HepG2 (cell line): ENCODE results near the gene ASTN2. TPM values are rescaled to one million over a fixed set of nuclear protein-coding genes. Genes with fewer than 3 reads are reported as not detected.

Experiments
- ATAC-seq: fragments of 200-7000 bp; cut with Tn5 transposase; 3 replicates; pipeline ENCODE4 v1.9.1; 2020; ENCODE audit warnings: mild to moderate bottlenecking, moderate library complexity
- BruUV-seq: library from RNA; stranded (reverse); fragments of 400-500 nt; replicated peaks from 2 replicates; lab custom pipeline; 2021; lab: Mats Ljungman, UMichigan
- CTCF ChIA-PET: fragments of 300-600 bp; formaldehyde crosslinking; extraction: SDS; loops from one replicate; lab custom pipeline; 2021; ENCODE audit warnings: low total read pairs, inconsistent platforms, low intra/inter-chr PET ratio; lab: Yijun Ruan, JAX
- POLR2A ChIA-PET: fragments of 350-600 bp; sonication (Branson Sonifier 250); formaldehyde crosslinking; loops from one replicate; lab custom pipeline; 2020; ENCODE audit warnings: antibody characterized with exemption, inconsistent platforms; lab: Yijun Ruan, JAX
- DNase-seq: peaks from one replicate; pipeline ENCODE4 v3.0.0-alpha.2; 2015; ENCODE audit warnings: low spot score
- FAIRE-seq: peaks from 3 replicates; lab custom pipeline; 2011; peaks lifted over from hg19 to GRCh38; lab: Jason Lieb, UNC
- H2AFZ ChIP-seq: one replicate; pipeline ENCODE4 v1.6.1; 2011; ENCODE audit warnings: low read length, inconsistent platforms
- H3K27ac ChIP-seq: fragments of 300-600 bp; 3 replicates; pipeline ENCODE4 v1.8.0; 2011; ENCODE audit warnings: mixed run types, mild to moderate bottlenecking, mixed read lengths, low read length, inconsistent platforms; ENCODE audit not compliant: insufficient read depth; ENCODE audit errors: extremely low read length
- H3K27me3 ChIP-seq, 2 experiments: fragments of 200-600 bp in 1 of 2; 2 replicates in 1 of 2; 3 replicates in 1 of 2; pipeline versions ENCODE4 v1.6.0 to v1.8.0; 2011; ENCODE audit warnings: low read length in 2 of 2, mild to moderate bottlenecking in 2 of 2, moderate library complexity in 2 of 2, inconsistent platforms in 1 of 2; ENCODE audit not compliant: insufficient read depth in 2 of 2, control insufficient read depth in 1 of 2
- H3K36me3 ChIP-seq, 2 experiments: fragments of 200-600 bp in 1 of 2; replicated peaks in 1 of 2; 2 replicates in 1 of 2; 3 replicates in 1 of 2; pipeline versions ENCODE4 v1.5.1 to v1.8.0; 2011; ENCODE audit warnings: low read length in 2 of 2, inconsistent platforms in 1 of 2; ENCODE audit not compliant: insufficient read depth in 2 of 2, control insufficient read depth in 1 of 2
- H3K4me1 ChIP-seq: 2 replicates; pipeline ENCODE4 v1.5.1; 2012; ENCODE audit warnings: low read length, inconsistent platforms; ENCODE audit not compliant: insufficient read depth
- H3K4me2 ChIP-seq: 2 replicates; pipeline ENCODE4 v1.6.0; 2011; ENCODE audit warnings: low read depth, low read length, inconsistent platforms
- H3K4me3 ChIP-seq, 3 experiments: fragments of 200-600 bp in 1 of 3; sonication (generic), shearing (Covaris generic) in 1 of 3; replicated peaks in 1 of 3; 2 replicates each; pipeline ENCODE4 v1.5.1; 2011 to 2016; ENCODE audit warnings: low read length in 3 of 3, inconsistent platforms in 2 of 3, low read depth in 2 of 3, mild to moderate bottlenecking in 2 of 3, control low read depth in 1 of 3, mixed read lengths in 1 of 3; ENCODE audit not compliant: insufficient read depth in 1 of 3
- H3K79me2 ChIP-seq: one replicate; pipeline ENCODE4 v1.6.1; 2011; ENCODE audit warnings: low read length, inconsistent platforms; ENCODE audit not compliant: insufficient read depth
- H3K9ac ChIP-seq: 2 replicates; pipeline ENCODE4 v1.6.0; 2011; ENCODE audit warnings: mild to moderate bottlenecking, low read depth, low read length, inconsistent platforms; ENCODE audit not compliant: insufficient read depth
- H3K9me3 ChIP-seq: 2 replicates; pipeline ENCODE4 v1.5.1; 2012; ENCODE audit warnings: mild to moderate bottlenecking, low read length
- H4K20me1 ChIP-seq: 2 replicates; pipeline ENCODE4 v1.6.0; 2011; ENCODE audit warnings: inconsistent platforms, mild to moderate bottlenecking, low read length, moderate library complexity; ENCODE audit not compliant: insufficient read depth
- CERS6 ChIP-seq: sonication (generic); formaldehyde crosslinking; IDR thresholded peaks from 2 replicates; pipeline ENCODE4 v1.5.0; 2020; ENCODE audit warnings: missing genetic modification reagents
- HOXA9 ChIP-seq: sonication (generic); formaldehyde crosslinking; IDR thresholded peaks from 2 replicates; pipeline ENCODE4 v1.8.1; 2022; ENCODE audit warnings: missing genetic modification reagents, mild to moderate bottlenecking, moderate library complexity, borderline replicate concordance
- IKZF4 ChIP-seq: sonication (generic); formaldehyde crosslinking; IDR thresholded peaks from 2 replicates; pipeline ENCODE4 v1.5.1; 2020; ENCODE audit warnings: borderline replicate concordance, mild to moderate bottlenecking, low read depth, missing genetic modification reagents; ENCODE audit errors: not compliant biosample characterization
- KMT2B ChIP-seq: IDR thresholded peaks from 2 replicates; pipeline ENCODE4 v1.6.1; 2016; ENCODE audit warnings: missing genetic modification reagents, missing compliant biosample characterization
- USF2 ChIP-seq, 2 experiments: sonication (generic) in 1 of 2; formaldehyde crosslinking in 1 of 2; IDR thresholded peaks; 2 replicates each; pipeline versions ENCODE4 v1.5.1 to v1.6.1; 2011 to 2020; ENCODE audit warnings: borderline replicate concordance in 1 of 2, low read depth in 1 of 2, low read length in 1 of 2, mild to moderate bottlenecking in 1 of 2, missing genetic modification reagents in 1 of 2, moderate library complexity in 1 of 2
- ZFP41 ChIP-seq: sonication (generic); formaldehyde crosslinking; IDR thresholded peaks from 2 replicates; pipeline ENCODE4 v1.4.0; 2020; ENCODE audit warnings: mild to moderate bottlenecking, missing genetic modification reagents, borderline replicate concordance
- ZNF225 ChIP-seq: sonication (generic); formaldehyde crosslinking; IDR thresholded peaks from 2 replicates; pipeline ENCODE4 v1.4.0; 2020; ENCODE audit warnings: mild to moderate bottlenecking, missing genetic modification reagents
- ZNF557 ChIP-seq: sonication (generic); formaldehyde crosslinking; IDR thresholded peaks from 2 replicates; pipeline ENCODE4 v1.4.0; 2020; ENCODE audit warnings: missing genetic modification reagents
- ZNF841 ChIP-seq: sonication (generic); formaldehyde crosslinking; IDR thresholded peaks from 2 replicates; pipeline ENCODE4 v1.8.1; 2023; ENCODE audit warnings: missing genetic modification reagents, borderline replicate concordance
- ZZZ3 ChIP-seq: sonication (generic); formaldehyde crosslinking; IDR thresholded peaks from 2 replicates; pipeline ENCODE4 v1.4.0; 2020; ENCODE audit warnings: missing genetic modification reagents, mild to moderate bottlenecking, borderline replicate concordance
- WGBS: methylation state at CpG from one replicate; pipeline ENCODE4 v1.1.6; 2017; ENCODE audit warnings: low lambda C conversion rate; 5-methylcytosine and 5-hydroxymethylcytosine counted together
- in situ Hi-C: cut with HindIII; loops from 2 replicates; pipeline ENCODE4 v1.10.0; 2017; ENCODE audit warnings: low pct_unique_long_range_greater_than_20kb; ENCODE audit not compliant: extremely low pct_ligation_motif_present
- intact Hi-C: fragments of 100-400 bp; cut with micrococcal nuclease; formaldehyde crosslinking; loops from one replicate; pipeline ENCODE4 v1.10.0; 2022; ENCODE audit not compliant: unreplicated experiment
- polyA plus RNA-seq, 8 experiments: library from polyadenylated mRNA; depleted of rRNA in 3 of 8; stranded (reverse) in 7 of 8; unstranded in 1 of 8; fragments of >200 nt; fragmentation: Illumina TruSeq in 4 of 8; extraction: Trizol in 4 of 8; gene quantifications; 2 replicates each; pipeline versions ENCODE4 v1.2.1 to v1.2.3, GENCODE V29; 2011 to 2016; ENCODE audit warnings: low read depth in 4 of 8, missing spikeins in 1 of 8, mixed read lengths in 1 of 8; ENCODE audit not compliant: insufficient read depth in 1 of 8
- total RNA-seq, 5 experiments: library from RNA; depleted of rRNA; stranded (reverse); fragments of >200 nt; fragmentation: Illumina TruSeq; extraction: Trizol; gene quantifications; 2 replicates each; pipeline ENCODE4 v1.2.3, GENCODE V29; 2016; ENCODE audit warnings: low read depth in 1 of 5
- TF ChIP-seq, protein P1 (sequence below): sonication (generic); formaldehyde crosslinking; IDR thresholded peaks from 2 replicates; pipeline ENCODE4 v1.4.0; 2020; ENCODE audit warnings: missing genetic modification reagents, borderline replicate concordance
- TF ChIP-seq, protein P2 (sequence below): sonication (generic); formaldehyde crosslinking; IDR thresholded peaks from 2 replicates; pipeline ENCODE4 v1.5.0; 2020; ENCODE audit warnings: mild to moderate bottlenecking, missing genetic modification reagents, borderline replicate concordance

Gene ASTN2
- total and polyA plus RNA-seq, 2 of the 13 experiments (the other 11 are each of a cell fraction or from before 2014, with no cell fraction given), result 5.2 to 13.5 TPM

DNA sequence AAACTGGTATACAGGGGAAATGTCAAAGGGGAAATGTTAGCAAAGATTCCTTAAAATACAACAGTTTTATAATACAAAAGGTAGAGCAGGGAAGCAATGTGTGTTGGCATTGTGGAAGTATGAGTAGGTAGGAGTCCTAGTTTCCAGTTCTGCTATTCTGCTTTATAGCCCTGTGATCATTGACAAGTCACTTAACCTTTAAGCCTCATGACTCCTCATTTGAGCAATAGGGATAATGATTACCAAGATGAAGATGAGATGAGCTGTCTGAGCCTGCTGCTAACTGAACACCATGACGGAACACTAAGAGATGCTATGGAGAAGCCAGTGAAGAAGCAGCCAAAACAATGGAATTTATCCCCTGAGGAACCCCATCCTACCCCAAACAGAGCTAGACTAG is 1009.5 kb downstream of the ASTN2 start (continued):
- TF ChIP-seq CERS6 (no peak), KMT2B (CRISPR knock-in tag) (no peak), ZFP41 (CRISPR knock-in tag) (no peak)

DNA sequence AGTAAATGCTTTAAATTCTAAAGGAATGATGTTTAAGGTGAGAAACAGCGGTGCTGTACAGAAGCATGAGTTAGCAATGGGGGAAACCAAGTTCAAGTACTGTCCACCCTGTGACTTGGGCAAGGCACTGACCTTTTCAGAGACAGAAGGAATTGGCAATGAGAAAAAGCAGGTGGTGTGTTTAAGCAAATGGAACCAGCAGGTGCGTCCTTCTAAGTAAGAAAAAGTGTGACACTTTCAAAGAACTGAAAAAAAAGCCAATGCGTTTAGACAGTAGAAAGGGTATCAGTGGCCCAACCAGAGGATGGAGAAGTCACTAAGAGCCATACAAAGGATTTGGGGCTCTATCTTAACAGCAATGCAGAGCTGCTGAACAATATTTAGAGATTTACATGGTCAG is 1010.6 kb downstream of the ASTN2 start:
- intact Hi-C loops (no loop called here), in situ Hi-C loops (no loop called here)
- 95% methylated on average over 3 of the region's 3 CpGs for WGBS
- no peak overlapping the region for H3K4me2 ChIP-seq
- no peaks in the 10 kb centered on the region for H3K9me3 ChIP-seq
- no peaks in the 10 kb centered on the region for H4K20me1 ChIP-seq
- CTCF ChIA-PET, result no interaction called here
- DNase-seq (no peak), FAIRE-seq (no peak), ATAC-seq (no peak)
- no peak overlapping the region for H3K4me3 ChIP-seq
- no TSS peak for BruUV-seq
- H3K79me2 ChIP-seq, result no peaks in the 10 kb centered on the region
- POLR2A ChIA-PET, result no interaction called here
- H3K27me3 ChIP-seq, result no peaks in the 10 kb centered on the region
- no peaks in the 10 kb centered on the region for H3K36me3 ChIP-seq
- H3K9ac ChIP-seq, result no peak overlapping the region
- H2AFZ ChIP-seq, result no peak overlapping the region
- H3K4me1 ChIP-seq, result no peaks in the 10 kb centered on the region
- no peak overlapping the region for H3K27ac ChIP-seq
- TF ChIP-seq ZNF841 (CRISPR knock-in tag), result no peak
- TF ChIP-seq, protein P1, sequence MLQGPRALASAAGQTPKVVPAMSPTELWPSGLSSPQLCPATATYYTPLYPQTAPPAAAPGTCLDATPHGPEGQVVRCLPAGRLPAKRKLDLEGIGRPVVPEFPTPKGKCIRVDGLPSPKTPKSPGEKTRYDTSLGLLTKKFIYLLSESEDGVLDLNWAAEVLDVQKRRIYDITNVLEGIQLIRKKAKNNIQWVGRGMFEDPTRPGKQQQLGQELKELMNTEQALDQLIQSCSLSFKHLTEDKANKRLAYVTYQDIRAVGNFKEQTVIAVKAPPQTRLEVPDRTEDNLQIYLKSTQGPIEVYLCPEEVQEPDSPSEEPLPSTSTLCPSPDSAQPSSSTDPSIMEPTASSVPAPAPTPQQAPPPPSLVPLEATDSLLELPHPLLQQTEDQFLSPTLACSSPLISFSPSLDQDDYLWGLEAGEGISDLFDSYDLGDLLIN, result no peak
- TF ChIP-seq HOXA9 (CRISPR knock-in tag), result no peak
- no peak for TF ChIP-seq ZZZ3 (CRISPR knock-in tag)
- TF ChIP-seq ZNF225, result no peak
- TF ChIP-seq USF2 (IDR thresholded peaks at IDR 0.05; ENCODE audit: low read depth, low read length), result no peak
- no peak for TF ChIP-seq USF2 (CRISPR knock-in tag; IDR thresholded peaks at IDR 0.05; ENCODE audit: borderline replicate concordance)
- no peak for TF ChIP-seq ZNF557 (CRISPR knock-in tag)
- TF ChIP-seq, protein P2, sequence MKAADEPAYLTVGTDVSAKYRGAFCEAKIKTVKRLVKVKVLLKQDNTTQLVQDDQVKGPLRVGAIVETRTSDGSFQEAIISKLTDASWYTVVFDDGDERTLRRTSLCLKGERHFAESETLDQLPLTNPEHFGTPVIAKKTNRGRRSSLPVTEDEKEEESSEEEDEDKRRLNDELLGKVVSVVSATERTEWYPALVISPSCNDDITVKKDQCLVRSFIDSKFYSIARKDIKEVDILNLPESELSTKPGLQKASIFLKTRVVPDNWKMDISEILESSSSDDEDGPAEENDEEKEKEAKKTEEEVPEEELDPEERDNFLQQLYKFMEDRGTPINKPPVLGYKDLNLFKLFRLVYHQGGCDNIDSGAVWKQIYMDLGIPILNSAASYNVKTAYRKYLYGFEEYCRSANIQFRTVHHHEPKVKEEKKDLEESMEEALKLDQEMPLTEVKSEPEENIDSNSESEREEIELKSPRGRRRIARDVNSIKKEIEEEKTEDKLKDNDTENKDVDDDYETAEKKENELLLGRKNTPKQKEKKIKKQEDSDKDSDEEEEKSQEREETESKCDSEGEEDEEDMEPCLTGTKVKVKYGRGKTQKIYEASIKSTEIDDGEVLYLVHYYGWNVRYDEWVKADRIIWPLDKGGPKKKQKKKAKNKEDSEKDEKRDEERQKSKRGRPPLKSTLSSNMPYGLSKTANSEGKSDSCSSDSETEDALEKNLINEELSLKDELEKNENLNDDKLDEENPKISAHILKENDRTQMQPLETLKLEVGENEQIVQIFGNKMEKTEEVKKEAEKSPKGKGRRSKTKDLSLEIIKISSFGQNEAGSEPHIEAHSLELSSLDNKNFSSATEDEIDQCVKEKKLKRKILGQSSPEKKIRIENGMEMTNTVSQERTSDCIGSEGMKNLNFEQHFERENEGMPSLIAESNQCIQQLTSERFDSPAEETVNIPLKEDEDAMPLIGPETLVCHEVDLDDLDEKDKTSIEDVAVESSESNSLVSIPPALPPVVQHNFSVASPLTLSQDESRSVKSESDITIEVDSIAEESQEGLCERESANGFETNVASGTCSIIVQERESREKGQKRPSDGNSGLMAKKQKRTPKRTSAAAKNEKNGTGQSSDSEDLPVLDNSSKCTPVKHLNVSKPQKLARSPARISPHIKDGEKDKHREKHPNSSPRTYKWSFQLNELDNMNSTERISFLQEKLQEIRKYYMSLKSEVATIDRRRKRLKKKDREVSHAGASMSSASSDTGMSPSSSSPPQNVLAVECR, result no peak
- TF ChIP-seq IKZF4 (CRISPR knock-in tag), result no peak
